ENCODE results near the gene TACR1. TPM values are rescaled to one million over a fixed set of nuclear protein-coding genes. Genes with fewer than 3 reads are reported as not detected.

Gene TACR1
- total and polyA plus RNA-seq, 2 experiments from 2014 or later = 3.5 to 7.3 TPM

- Histone ChIP-seq H2AFZ (no peak overlapping the region), H3K79me2 (replicated peaks; ENCODE audit: insufficient read depth) (no peaks in the 10 kb centered on the region), H3K4me1 (ENCODE audit: insufficient read depth) (no peaks in the 10 kb centered on the region), H3K27me3 (ENCODE audit: insufficient read depth) (no peaks in the 10 kb centered on the region), H3K36me3 (ENCODE audit: insufficient read depth) (no peaks in the 10 kb centered on the region), H3K4me3 (no peak overlapping the region), H3F3A (replicated peaks; ENCODE audit: low read depth) (no peaks in the 10 kb centered on the region), H3K4me2 (no peak overlapping the region), H3K9me2 (ENCODE audit: insufficient read depth) (no peaks in the 10 kb centered on the region), H4K20me1 (replicated peaks; ENCODE audit: insufficient read depth) (no peaks in the 10 kb centered on the region), H3K27ac (ENCODE audit: low read depth) (no peak overlapping the region)
- no peak for DNase-seq (ENCODE audit: low spot score)
- no peaks in the 10 kb centered on the region; the same call in 2 of the 3 replicates for H3K9me3 Mint-ChIP-seq
- H3K4me3 Mint-ChIP-seq = no peak overlapping the region
- H3K4me1 Mint-ChIP-seq = peaks cover 4% of the 10 kb centered on the region; the same call in 2 of the 3 replicates
- peaks cover 3% of the 10 kb centered on the region for H3K27me3 Mint-ChIP-seq (ENCODE audit: insufficient read depth, low read depth, poor library complexity)
- no peaks in the 10 kb centered on the region for H3K36me3 Mint-ChIP-seq (ENCODE audit: low read depth)
- no peak for ATAC-seq
- H3K27ac Mint-ChIP-seq = no peak overlapping the region
- no peak for TF ChIP-seq POLR2AphosphoS5 (IDR thresholded peaks at IDR 0.05; ENCODE audit: low read depth)
- no peak for TF ChIP-seq JUNB (IDR thresholded peaks at IDR 0.05; ENCODE audit: unreplicated experiment)
- TF ChIP-seq CREB1 (CRISPR knock-in tag; IDR thresholded peaks at IDR 0.05; ENCODE audit: low read depth) = no peak
- TF ChIP-seq EZH2 (IDR thresholded peaks at IDR 0.05; ENCODE audit: low read depth, unreplicated experiment) = no peak
- TF ChIP-seq STAT1 (IDR thresholded peaks at IDR 0.05; ENCODE audit: unreplicated experiment) = no peak
- TF ChIP-seq ZNF462 (CRISPR knock-in tag; IDR thresholded peaks at IDR 0.05) = no peak
- no peak for TF ChIP-seq NANOG (IDR thresholded peaks at IDR 0.05; ENCODE audit: borderline replicate concordance)
- no peak for TF ChIP-seq EZH2phosphoT487 (IDR thresholded peaks at IDR 0.05; ENCODE audit: unreplicated experiment)
- TF ChIP-seq ZNF114 (CRISPR knock-in tag; IDR thresholded peaks at IDR 0.05) = no peak
These were observed 178.8 kb downstream of the TACR1 start for GRCh38 chr2:75020476-75020875.

Measured in GM23338 (cell line).